ENCODE results near the gene ATP6V0A4.

ATP6V0A4 gene

DNA sequence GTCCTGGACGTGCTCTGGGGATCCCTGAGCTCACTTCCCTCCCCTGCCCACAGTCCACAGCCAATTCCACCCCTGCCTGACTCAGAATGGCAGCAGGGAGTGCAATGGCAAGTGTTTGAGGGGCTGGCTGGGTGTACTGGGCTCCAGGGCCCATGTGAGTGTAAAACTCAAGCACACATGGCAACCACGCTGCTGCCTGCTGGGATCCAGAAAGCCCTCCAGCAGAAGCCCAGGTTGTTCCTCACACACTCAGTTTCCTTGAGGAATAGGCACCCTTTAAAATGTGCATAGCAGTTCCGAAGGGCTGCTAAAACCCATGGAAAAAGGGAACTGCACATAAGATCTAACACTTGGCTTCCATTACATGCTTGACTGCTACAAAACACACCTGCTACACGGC, 11.3 kb upstream of the ATP6V0A4 start:
- Histone ChIP-seq H3K9ac (ENCODE audit: low read length) (no peak overlapping the region), H4K8ac (ENCODE audit: low read length) (peak overlapping the region; percentile 48), H3K4me1 (ENCODE audit: control insufficient read depth, insufficient read depth, low read depth, low read length) (peaks cover 3% of the 10 kb centered on the region), H3K27me3 (ENCODE audit: control insufficient read depth in 1 of 2, insufficient read depth in 1 of 2, low read length in 2 of 2) (no peaks in the 10 kb centered on the region), H2BK120ac (ENCODE audit: low read depth, low read length) (no peak overlapping the region), H3K4me3 (ENCODE audit: insufficient read depth in 1 of 2, low read depth in 1 of 2, low read length in 2 of 2) (no peak overlapping the region), H2BK15ac (ENCODE audit: low read depth, poor library complexity, severe bottlenecking) (no peak overlapping the region), H3K18ac (ENCODE audit: low read depth in 1 of 2, low read length in 2 of 2) (no peak overlapping the region), H2AFZ (ENCODE audit: low read depth, low read length) (no peak overlapping the region), H3K27ac (ENCODE audit: low read length, poor library complexity, severe bottlenecking) (no peak overlapping the region), H2BK5ac (ENCODE audit: low read depth, low read length, poor library complexity, severe bottlenecking) (no peak overlapping the region), H3K14ac (ENCODE audit: low read length in 2 of 2) (peak overlapping the region in 1 of 2 experiments; percentile 44), H3K79me1 (replicated peaks; ENCODE audit: low read length, poor library complexity, severe bottlenecking) (no peaks in the 10 kb centered on the region), H4K91ac (ENCODE audit: low read length) (no peak overlapping the region), H2BK12ac (ENCODE audit: low read length in 2 of 2) (no peak overlapping the region), H3K9me3 (ENCODE audit: control insufficient read depth, low read length) (no peaks in the 10 kb centered on the region), H3K4me2 (ENCODE audit: low read length, poor library complexity, severe bottlenecking) (no peak overlapping the region), H3K36me3 (ENCODE audit: control insufficient read depth in 1 of 2, insufficient read depth in 2 of 2, low read depth in 1 of 2, low read length in 2 of 2) (no peaks in the 10 kb centered on the region), H3K23ac (ENCODE audit: low read length in 2 of 2) (no peak overlapping the region), H2AK5ac (ENCODE audit: low read length, severe bottlenecking) (no peak overlapping the region), H3K4ac (ENCODE audit: low read depth in 1 of 2, low read length in 2 of 2) (no peak overlapping the region)
- WGBS = 71% methylated on average over 2 of the region's 4 CpGs
- no peak for DNase-seq

- H3K4me3 ChIP-seq (ENCODE audit: insufficient read depth in 1 of 2, low read depth in 1 of 2, low read length in 2 of 2) = no peak overlapping the region
- WGBS = 40% methylated on average over 1 of the region's 1 CpG
- no peak overlapping the region for H2BK15ac ChIP-seq (ENCODE audit: low read depth, poor library complexity, severe bottlenecking)
Observed at GRCh38 chr7:138804618-138805017, 6.6 kb upstream of the ATP6V0A4 start.

DNA sequence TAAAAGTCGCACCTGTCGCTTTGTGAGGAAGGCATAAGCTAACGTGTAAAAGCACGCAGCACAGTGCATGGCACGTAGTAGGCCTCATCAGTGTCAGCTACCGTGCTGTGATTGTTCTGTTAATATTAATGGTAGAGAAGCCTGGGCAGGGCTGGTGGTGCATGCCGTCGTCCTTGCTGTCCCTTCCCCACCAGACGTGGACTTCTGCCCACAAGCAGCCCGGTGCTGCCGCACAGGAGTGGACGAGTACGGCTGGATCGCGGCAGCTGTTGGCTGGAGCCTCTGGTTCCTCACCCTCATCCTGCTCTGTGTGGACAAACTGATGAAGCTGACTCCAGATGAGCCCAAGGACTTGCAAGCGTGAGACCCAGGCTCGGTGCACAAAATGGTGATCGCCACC, 4.7 kb upstream of the ATP6V0A4 start:
- no peak overlapping the region for H2BK12ac ChIP-seq (ENCODE audit: low read length in 2 of 2)
- H3K36me3 ChIP-seq (ENCODE audit: control insufficient read depth in 1 of 2, insufficient read depth in 2 of 2, low read depth in 1 of 2, low read length in 2 of 2) = no peaks in the 10 kb centered on the region
- H2BK5ac ChIP-seq (ENCODE audit: low read depth, low read length, poor library complexity, severe bottlenecking) = no peak overlapping the region
- no peak overlapping the region for H4K8ac ChIP-seq (ENCODE audit: low read length)
- no peak overlapping the region for H3K9ac ChIP-seq (ENCODE audit: low read length)
- H4K91ac ChIP-seq (ENCODE audit: low read length) = no peak overlapping the region
- H2AK5ac ChIP-seq (ENCODE audit: low read length, severe bottlenecking) = no peak overlapping the region
- H3K79me1 ChIP-seq (replicated peaks; ENCODE audit: low read length, poor library complexity, severe bottlenecking) = no peaks in the 10 kb centered on the region
- H2BK120ac ChIP-seq (ENCODE audit: low read depth, low read length) = no peak overlapping the region
- peaks cover 9% of the 10 kb centered on the region for H3K4me1 ChIP-seq (ENCODE audit: control insufficient read depth, insufficient read depth, low read depth, low read length)
- H2BK15ac ChIP-seq (ENCODE audit: low read depth, poor library complexity, severe bottlenecking) = no peak overlapping the region
- 92% methylated on average over 18 of the region's 18 CpGs for WGBS
- H3K14ac ChIP-seq (ENCODE audit: low read length in 2 of 2) = no peak overlapping the region
- H3K4me3 ChIP-seq (ENCODE audit: insufficient read depth in 1 of 2, low read depth in 1 of 2, low read length in 2 of 2) = no peak overlapping the region
- no peak overlapping the region for H2AFZ ChIP-seq (ENCODE audit: low read depth, low read length)
- no peak overlapping the region for H3K4ac ChIP-seq (ENCODE audit: low read depth in 1 of 2, low read length in 2 of 2)
- H3K27me3 ChIP-seq (ENCODE audit: control insufficient read depth in 1 of 2, insufficient read depth in 1 of 2, low read length in 2 of 2) = no peaks in the 10 kb centered on the region
- no peak overlapping the region for H3K4me2 ChIP-seq (ENCODE audit: low read length, poor library complexity, severe bottlenecking)
- no peaks in the 10 kb centered on the region for H3K9me3 ChIP-seq (ENCODE audit: control insufficient read depth, low read length)
- H3K27ac ChIP-seq (ENCODE audit: low read length, poor library complexity, severe bottlenecking) = no peak overlapping the region
- no peak overlapping the region for H3K23ac ChIP-seq (ENCODE audit: low read length in 2 of 2)
- DNase-seq = no peak
- H3K18ac ChIP-seq (ENCODE audit: low read depth in 1 of 2, low read length in 2 of 2) = no peak overlapping the region

More at GRCh38 chr7:138804618-138805017, 6.6 kb upstream of the ATP6V0A4 start:
- Histone ChIP-seq H3K23ac (ENCODE audit: low read length in 2 of 2) (no peak overlapping the region), H2BK5ac (ENCODE audit: low read depth, low read length, poor library complexity, severe bottlenecking) (no peak overlapping the region), H3K36me3 (ENCODE audit: control insufficient read depth in 1 of 2, insufficient read depth in 2 of 2, low read depth in 1 of 2, low read length in 2 of 2) (no peaks in the 10 kb centered on the region), H3K79me1 (replicated peaks; ENCODE audit: low read length, poor library complexity, severe bottlenecking) (no peaks in the 10 kb centered on the region), H3K4ac (ENCODE audit: low read depth in 1 of 2, low read length in 2 of 2) (no peak overlapping the region), H2BK120ac (ENCODE audit: low read depth, low read length) (no peak overlapping the region), H2BK12ac (ENCODE audit: low read length in 2 of 2) (no peak overlapping the region), H3K27ac (ENCODE audit: low read length, poor library complexity, severe bottlenecking) (no peak overlapping the region), H3K4me2 (ENCODE audit: low read length, poor library complexity, severe bottlenecking) (no peak overlapping the region), H3K27me3 (ENCODE audit: control insufficient read depth in 1 of 2, insufficient read depth in 1 of 2, low read length in 2 of 2) (no peaks in the 10 kb centered on the region), H2AK5ac (ENCODE audit: low read length, severe bottlenecking) (no peak overlapping the region), H2AFZ (ENCODE audit: low read depth, low read length) (no peak overlapping the region), H3K18ac (ENCODE audit: low read depth in 1 of 2, low read length in 2 of 2) (no peak overlapping the region), H4K91ac (ENCODE audit: low read length) (no peak overlapping the region), H3K9me3 (ENCODE audit: control insufficient read depth, low read length) (no peaks in the 10 kb centered on the region), H3K4me1 (ENCODE audit: control insufficient read depth, insufficient read depth, low read depth, low read length) (peaks cover 5% of the 10 kb centered on the region), H4K8ac (ENCODE audit: low read length) (no peak overlapping the region), H3K14ac (ENCODE audit: low read length in 2 of 2) (no peak overlapping the region), H3K9ac (ENCODE audit: low read length) (no peak overlapping the region)
- DNase-seq = no peak

DNA sequence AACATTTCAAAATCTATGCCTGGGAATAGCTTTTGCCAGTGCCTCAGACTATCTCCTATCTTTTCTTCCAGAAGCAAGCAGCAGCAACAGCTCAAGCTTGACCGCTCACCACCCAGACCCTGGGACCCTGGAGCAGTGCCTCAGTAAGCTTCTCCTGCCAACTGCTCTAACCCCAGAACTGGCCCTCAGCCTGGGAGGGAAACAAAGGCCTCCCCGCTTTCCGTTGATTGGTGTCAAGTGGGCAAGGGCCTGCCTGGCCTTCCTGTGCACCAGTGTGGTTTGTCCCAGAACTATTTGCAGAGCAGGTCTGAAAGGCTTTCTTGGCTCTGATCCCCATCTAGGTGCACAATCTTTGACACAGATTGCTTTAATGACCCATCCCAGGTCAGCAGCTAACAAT, 3.3 kb upstream of the ATP6V0A4 start:
- no peak overlapping the region for H2BK15ac ChIP-seq (ENCODE audit: low read depth, poor library complexity, severe bottlenecking)
- no peak overlapping the region for H3K14ac ChIP-seq (ENCODE audit: low read length in 2 of 2)
- no peak overlapping the region for H3K27ac ChIP-seq (ENCODE audit: low read length, poor library complexity, severe bottlenecking)
- no peak overlapping the region for H3K18ac ChIP-seq (ENCODE audit: low read depth in 1 of 2, low read length in 2 of 2)
- H3K4me1 ChIP-seq (ENCODE audit: control insufficient read depth, insufficient read depth, low read depth, low read length) = peaks cover 11% of the 10 kb centered on the region
- H3K23ac ChIP-seq (ENCODE audit: low read length in 2 of 2) = no peak overlapping the region
- H4K8ac ChIP-seq (ENCODE audit: low read length) = no peak overlapping the region
- H4K91ac ChIP-seq (ENCODE audit: low read length) = no peak overlapping the region
- H3K9me3 ChIP-seq (ENCODE audit: control insufficient read depth, low read length) = no peaks in the 10 kb centered on the region
- H3K9ac ChIP-seq (ENCODE audit: low read length) = no peak overlapping the region
- H3K4me2 ChIP-seq (ENCODE audit: low read length, poor library complexity, severe bottlenecking) = no peak overlapping the region
- H2BK120ac ChIP-seq (ENCODE audit: low read depth, low read length) = no peak overlapping the region
- no peak overlapping the region for H2AFZ ChIP-seq (ENCODE audit: low read depth, low read length)
- H3K27me3 ChIP-seq (ENCODE audit: control insufficient read depth in 1 of 2, insufficient read depth in 1 of 2, low read length in 2 of 2) = no peaks in the 10 kb centered on the region
- H2BK5ac ChIP-seq (ENCODE audit: low read depth, low read length, poor library complexity, severe bottlenecking) = no peak overlapping the region
- WGBS = 98% methylated on average over 3 of the region's 3 CpGs
- no peak overlapping the region for H3K4ac ChIP-seq (ENCODE audit: low read depth in 1 of 2, low read length in 2 of 2)
- DNase-seq = no peak
- H3K36me3 ChIP-seq (ENCODE audit: control insufficient read depth in 1 of 2, insufficient read depth in 2 of 2, low read depth in 1 of 2, low read length in 2 of 2) = no peaks in the 10 kb centered on the region
- H3K79me1 ChIP-seq (replicated peaks; ENCODE audit: low read length, poor library complexity, severe bottlenecking) = no peaks in the 10 kb centered on the region
- H2BK12ac ChIP-seq (ENCODE audit: low read length in 2 of 2) = no peak overlapping the region
- no peak overlapping the region for H2AK5ac ChIP-seq (ENCODE audit: low read length, severe bottlenecking)
- H3K4me3 ChIP-seq (ENCODE audit: insufficient read depth in 1 of 2, low read depth in 1 of 2, low read length in 2 of 2) = no peak overlapping the region

All from mesenchymal stem cell (in vitro differentiated cells and primary cell).